IPS-18a (cell line): ENCODE results near the gene SORD.
"Not testable (repeated sequence)": the region's sequence is repeated elsewhere in the genome, so short reads cannot be mapped to it uniquely, and the experiment has no call there.

Experiments
- H3K27ac ChIP-seq: one replicate; pipeline ENCODE4 v1.5.1; 2013; ENCODE audit warnings: low read length
- H3K27me3 ChIP-seq: one replicate; pipeline ENCODE4 v1.6.1; 2013; ENCODE audit warnings: mild to moderate bottlenecking, low read length; ENCODE audit not compliant: control insufficient read depth, insufficient read depth
- H3K36me3 ChIP-seq: one replicate; pipeline ENCODE4 v1.6.1; 2013; ENCODE audit warnings: low read depth, low read length; ENCODE audit not compliant: control insufficient read depth
- H3K4me1 ChIP-seq: one replicate; pipeline ENCODE4 v1.6.1; 2013; ENCODE audit warnings: low read depth, low read length; ENCODE audit not compliant: control insufficient read depth
- H3K4me3 ChIP-seq: one replicate; pipeline ENCODE4 v1.5.1; 2013; ENCODE audit warnings: low read length
- H3K9ac ChIP-seq: one replicate; pipeline ENCODE4 v1.6.1; 2013; ENCODE audit warnings: mild to moderate bottlenecking, low read length, moderate library complexity
- H3K9me3 ChIP-seq: one replicate; pipeline ENCODE4 v1.6.1; 2013; ENCODE audit warnings: low read depth, low read length; ENCODE audit not compliant: control insufficient read depth

SORD gene

DNA sequence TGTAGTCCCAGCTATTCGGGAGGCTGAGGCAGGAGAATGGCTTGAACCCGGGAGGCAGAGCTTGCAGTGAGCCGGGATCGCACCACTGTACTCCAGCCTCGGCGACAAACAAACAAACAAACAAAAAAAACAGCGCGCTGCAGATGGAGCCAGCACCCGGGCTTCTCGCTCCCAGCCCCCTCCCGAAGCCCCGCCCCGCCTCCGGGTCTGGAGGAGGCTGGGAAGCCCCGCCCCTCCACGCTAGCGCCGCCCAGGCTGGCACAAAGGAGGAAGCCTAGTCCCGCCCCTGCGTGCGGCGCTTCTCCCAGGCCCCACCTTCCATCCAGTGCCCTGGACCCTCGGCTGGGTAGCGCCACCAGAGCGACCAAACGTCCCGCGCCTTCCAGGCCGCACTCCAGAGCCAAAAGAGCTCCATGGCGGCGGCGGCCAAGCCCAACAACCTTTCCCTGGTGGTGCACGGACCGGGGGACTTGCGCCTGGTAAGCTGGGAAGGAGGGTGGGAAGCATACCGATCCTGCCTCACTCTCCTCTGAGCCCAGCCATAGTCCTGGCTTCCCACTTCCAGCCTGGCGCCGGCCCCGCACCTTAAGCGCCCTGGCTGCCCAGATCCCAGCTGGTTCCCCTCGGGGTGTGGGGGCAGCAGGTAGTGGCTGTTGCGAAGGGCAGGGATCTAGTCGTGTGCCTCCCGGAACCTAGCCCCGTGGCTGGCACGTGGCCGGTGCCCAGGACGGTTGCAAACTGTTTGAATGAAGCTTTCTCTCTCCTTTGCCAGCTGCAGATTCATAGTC, at the start of gene SORD:
TSS of gene SORD (plus strand) at position 325 of the 788 bp plus-strand sequence. CDS start at position 414, 89 bp downstream.
- H3K4me3 ChIP-seq, result peak within 1 kb of the TSS; percentile 94
- H3K27ac ChIP-seq, result peak within 1 kb of the TSS; percentile 75
- H3K9me3 ChIP-seq, result no peaks in the 10 kb centered on the region
- peaks cover 7% of the 10 kb centered on the region for H3K4me1 ChIP-seq
- H3K9ac ChIP-seq, result peak within 1 kb of the TSS; percentile 91
- H3K27me3 ChIP-seq, result no peaks in the 10 kb centered on the region
- no peaks in the 10 kb centered on the region for H3K36me3 ChIP-seq

DNA sequence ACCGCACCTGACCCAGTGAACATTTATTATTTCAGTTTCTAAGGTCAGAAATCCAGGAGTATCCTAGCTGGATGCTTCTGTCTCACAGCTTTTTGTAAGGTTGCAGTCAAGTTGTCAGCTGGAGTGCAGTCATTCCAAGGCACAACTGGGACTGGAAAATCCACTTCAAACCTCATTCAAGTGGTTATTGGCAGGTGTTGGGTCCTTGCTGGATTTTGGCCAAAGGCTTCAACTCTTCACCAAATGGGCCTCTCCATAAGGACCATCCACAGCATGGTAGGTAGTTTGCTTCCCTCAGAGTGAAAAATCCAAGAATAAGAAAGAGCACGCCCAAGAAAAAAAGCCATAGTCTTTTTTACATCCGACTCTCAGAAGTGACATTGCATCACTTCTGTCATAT, 46.8 kb upstream of the SORD start:
- H3K27me3 ChIP-seq, H3K9ac ChIP-seq, H3K9me3 ChIP-seq, H3K36me3 ChIP-seq, H3K4me3 ChIP-seq, H3K27ac ChIP-seq, H3K4me1 ChIP-seq: not testable (repeated sequence)

DNA sequence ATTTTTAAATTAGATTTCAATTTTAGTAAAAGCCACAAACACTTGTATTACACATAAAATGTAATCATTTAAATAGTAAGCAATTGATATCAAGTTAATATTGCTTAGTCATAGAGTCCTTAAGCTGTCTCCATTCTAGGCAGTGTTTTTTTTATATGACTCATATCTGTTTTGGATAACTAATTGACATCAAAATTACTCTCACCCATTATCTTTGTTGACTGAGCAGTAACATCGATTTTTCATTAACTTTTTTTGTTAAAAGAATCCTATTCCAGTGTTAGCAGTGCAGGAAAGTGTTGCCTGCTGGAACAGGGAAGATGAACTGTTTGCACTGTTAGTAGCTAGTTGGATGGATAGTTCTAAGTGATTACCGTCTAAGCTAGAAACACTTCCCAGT, 45.2 kb upstream of the SORD start:
- not testable (repeated sequence) for H3K36me3 ChIP-seq, H3K9me3 ChIP-seq, H3K9ac ChIP-seq, H3K4me3 ChIP-seq, H3K4me1 ChIP-seq, H3K27me3 ChIP-seq, H3K27ac ChIP-seq

DNA sequence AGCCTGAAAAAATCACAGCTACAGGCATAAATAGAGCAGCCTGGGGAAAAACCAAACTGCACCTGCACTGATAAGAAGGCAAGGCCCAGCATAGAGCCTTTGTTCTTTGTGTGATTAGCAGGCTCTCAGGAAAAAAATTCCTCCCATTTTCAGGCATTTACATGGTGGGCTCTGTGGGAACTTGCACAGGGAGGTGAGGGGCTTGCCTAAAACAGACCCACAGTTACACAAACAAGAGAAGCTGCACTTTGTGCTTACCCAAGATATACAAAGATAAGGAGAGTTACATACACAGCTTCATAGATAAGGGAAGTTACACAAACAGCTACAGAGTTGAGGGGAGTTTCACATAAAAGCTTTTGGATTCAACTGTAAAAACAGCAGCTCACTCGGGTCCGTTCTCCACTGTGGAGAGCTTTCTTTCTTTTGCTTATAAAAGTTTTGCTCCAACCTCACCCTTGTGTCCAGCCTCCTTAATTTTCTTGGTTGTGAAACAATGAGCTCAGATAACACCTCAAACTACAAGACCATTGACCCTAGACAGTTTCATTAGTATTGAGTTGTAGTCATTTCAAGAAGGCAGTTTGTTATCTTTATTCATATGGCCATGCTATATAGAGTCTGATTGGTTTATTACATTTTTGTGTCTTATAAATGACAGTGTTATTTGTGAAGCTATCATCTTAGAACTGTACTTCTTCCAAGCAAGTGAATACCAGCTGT, 43.2 kb upstream of the SORD start:
- H3K4me1 ChIP-seq, H3K36me3 ChIP-seq, H3K27me3 ChIP-seq, H3K9ac ChIP-seq, H3K9me3 ChIP-seq, H3K27ac ChIP-seq, H3K4me3 ChIP-seq: not testable (repeated sequence)

DNA sequence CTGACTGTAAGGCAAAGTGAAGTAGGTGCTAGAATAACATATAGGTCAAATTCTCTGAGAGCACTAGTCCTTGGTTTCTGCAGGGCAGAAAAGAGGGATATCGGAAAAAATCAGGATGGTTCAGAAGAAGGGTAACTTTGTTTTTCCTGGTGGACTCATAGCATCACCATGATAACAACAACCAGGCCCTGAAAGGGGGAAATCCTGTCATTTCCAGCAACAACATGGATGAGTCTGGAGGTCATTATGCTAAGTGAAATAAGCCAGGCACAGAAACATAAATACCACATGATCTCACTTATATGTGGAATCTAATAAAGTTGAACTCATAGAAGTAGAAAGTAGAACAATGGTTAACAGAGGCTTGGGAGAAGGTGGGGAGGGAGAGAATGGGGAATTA, 38.9 kb upstream of the SORD start:
- not testable (repeated sequence) for H3K27me3 ChIP-seq, H3K9ac ChIP-seq, H3K4me1 ChIP-seq, H3K4me3 ChIP-seq, H3K36me3 ChIP-seq, H3K9me3 ChIP-seq, H3K27ac ChIP-seq

DNA sequence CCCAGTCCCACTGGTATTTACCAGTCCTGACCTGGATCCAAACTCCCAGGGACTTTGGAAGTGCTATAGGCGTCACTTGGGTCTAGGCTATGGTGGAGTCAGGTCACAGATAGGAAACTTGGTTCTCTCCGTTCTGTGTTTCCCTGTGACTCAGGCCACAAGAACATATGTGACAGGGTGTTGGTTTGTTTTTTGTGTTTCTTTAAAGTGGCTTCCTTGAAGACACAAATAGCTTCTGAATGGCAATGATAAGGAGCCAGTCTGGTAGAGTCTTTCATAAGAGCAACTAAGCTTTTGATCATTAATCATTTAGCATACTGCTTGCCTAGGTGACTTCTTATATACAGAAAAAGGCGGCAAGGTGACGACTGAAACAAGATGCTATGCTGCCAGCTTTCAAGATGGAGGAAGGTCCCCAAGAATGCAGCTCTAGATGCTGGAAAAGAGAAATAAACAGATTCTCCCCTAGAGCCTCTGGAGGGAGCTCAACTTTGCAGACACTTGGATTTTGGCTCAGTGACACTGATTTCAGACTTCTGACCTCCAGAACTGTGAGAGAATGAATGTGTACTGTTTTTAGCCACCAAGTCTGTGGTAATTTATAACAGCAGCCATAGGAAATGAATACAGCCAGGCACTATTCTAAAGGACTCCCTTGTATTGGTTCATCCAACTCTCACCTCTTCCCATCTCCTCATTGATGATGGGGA, 36.5 kb upstream of the SORD start:
- H3K27ac ChIP-seq, H3K9ac ChIP-seq, H3K36me3 ChIP-seq, H3K27me3 ChIP-seq, H3K4me1 ChIP-seq, H3K4me3 ChIP-seq, H3K9me3 ChIP-seq: not testable (repeated sequence)

DNA sequence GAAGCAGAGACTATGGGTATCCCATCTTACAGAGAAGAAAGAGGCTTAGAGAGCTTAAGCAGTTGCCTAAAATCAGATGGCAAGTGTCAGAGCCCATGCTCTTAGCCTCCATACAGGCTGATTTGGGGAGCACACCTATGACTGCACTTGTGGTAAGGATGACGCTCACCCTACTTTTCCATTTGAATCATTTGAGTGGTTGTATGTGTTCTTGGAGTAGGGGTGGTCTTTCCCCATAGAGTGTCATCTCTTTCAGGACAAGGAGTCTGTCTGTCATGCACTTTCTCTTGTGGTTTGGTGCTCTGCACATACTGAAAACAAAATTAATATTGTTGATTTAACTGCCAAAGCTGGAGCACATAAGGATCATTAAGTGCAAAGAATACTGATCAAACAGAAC, 35.3 kb upstream of the SORD start:
- not testable (repeated sequence) for H3K9ac ChIP-seq, H3K4me1 ChIP-seq, H3K36me3 ChIP-seq, H3K4me3 ChIP-seq, H3K27me3 ChIP-seq, H3K9me3 ChIP-seq, H3K27ac ChIP-seq

DNA sequence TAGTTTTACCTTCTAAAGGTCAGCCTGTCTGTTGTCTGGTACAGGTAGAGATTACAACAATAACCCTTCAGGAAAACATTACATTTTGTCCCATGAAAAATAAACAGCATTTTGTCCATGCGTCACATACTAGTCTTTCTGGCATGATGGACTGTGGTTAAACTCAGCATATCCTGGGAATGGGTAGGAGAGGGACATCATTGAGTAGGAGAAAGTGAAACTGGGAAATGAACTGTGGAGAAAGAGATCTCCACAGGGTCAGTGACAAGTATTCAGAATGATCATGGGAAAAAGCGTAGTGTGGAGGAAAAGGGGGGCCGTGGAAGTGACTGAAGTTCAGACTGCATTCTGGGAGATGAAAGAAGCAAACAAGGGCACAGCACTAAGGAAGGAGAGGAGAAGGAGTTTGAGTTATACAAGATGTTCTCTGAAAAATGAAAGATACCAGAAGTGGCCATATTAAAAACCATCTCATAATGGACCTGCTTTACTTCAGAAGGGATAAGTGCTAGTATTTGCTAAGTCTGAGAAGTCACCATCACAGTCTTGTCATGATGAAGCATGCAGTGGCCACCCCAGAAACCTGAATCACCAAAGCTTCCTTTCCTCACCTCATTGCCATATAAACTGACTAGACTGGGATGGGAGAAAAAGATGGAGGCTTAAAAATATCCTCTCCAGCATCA, 34.7 kb upstream of the SORD start:
- not testable (repeated sequence) for H3K4me1 ChIP-seq, H3K36me3 ChIP-seq, H3K9ac ChIP-seq, H3K27me3 ChIP-seq, H3K4me3 ChIP-seq, H3K9me3 ChIP-seq, H3K27ac ChIP-seq

DNA sequence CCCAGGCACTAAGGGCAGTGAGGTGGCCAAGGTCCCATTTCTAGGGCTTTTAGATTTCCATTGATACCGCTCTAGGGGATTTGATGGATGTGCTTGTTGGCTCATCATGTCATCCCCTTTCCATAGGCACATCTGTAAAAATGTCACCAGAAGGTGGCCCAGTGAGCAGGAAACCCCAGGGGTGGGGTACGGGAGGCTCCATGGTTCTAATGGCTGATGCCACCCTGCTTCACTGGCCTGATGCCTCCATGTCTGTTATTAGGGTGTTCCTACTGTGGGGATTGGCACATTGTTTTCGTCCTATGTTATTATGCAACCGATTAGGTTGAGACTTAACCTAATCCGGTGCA, 34.1 kb upstream of the SORD start:
- H3K9me3 ChIP-seq, H3K4me1 ChIP-seq, H3K9ac ChIP-seq, H3K36me3 ChIP-seq, H3K27ac ChIP-seq, H3K27me3 ChIP-seq, H3K4me3 ChIP-seq: not testable (repeated sequence)

DNA sequence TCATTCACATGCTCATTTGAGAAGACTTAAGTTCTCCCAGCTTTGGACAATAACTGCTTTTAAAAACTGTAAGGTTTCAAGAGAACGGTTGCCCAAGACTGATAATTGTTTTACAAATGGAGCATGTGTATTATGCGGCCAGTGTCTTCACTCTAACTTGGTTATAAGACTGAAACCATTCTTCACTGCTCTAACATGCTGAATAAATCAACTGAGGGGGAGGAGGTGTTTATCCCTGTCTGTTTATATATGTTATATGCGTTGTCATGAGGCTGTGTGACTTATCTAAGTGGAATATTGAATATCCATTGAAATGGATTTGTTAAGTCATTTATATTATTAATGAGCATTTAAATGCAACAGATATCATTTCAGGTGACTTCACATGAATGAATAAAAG, 25.4 kb upstream of the SORD start:
- H3K27ac ChIP-seq, H3K36me3 ChIP-seq, H3K4me3 ChIP-seq, H3K9ac ChIP-seq, H3K27me3 ChIP-seq, H3K9me3 ChIP-seq, H3K4me1 ChIP-seq: not testable (repeated sequence)

DNA sequence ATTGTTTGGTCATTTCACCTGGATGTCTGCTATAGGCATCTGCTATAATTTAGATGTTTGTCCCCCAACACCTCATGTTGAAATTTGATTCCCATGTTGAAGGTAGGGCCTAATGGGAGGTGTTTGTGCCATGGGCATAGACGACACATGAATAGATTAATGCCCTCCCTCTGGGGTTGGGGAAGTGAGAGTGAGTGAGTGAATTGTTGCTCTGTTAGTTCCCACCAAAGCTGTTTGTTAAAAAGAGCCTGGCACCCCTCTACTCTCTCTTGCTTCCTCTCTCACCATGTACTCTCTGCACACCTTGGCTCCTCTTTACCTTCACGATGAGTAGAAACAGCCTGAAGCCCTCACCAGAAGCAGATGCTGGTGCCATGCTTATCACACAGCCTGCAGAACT, 23.9 kb upstream of the SORD start:
- no peaks in the 10 kb centered on the region for H3K27me3 ChIP-seq
- H3K4me3 ChIP-seq, result no peak overlapping the region
- H3K4me1 ChIP-seq, result no peaks in the 10 kb centered on the region
- H3K9me3 ChIP-seq, result no peaks in the 10 kb centered on the region
- no peak overlapping the region for H3K9ac ChIP-seq
- H3K27ac ChIP-seq, result no peak overlapping the region
- no peaks in the 10 kb centered on the region for H3K36me3 ChIP-seq
